GM12878 (cell line): ENCODE data around the gene STPG4. TPM values are rescaled to one million over a fixed set of nuclear protein-coding genes. Genes with fewer than 3 reads are reported as not detected.

Experiments used
- ATAC-seq: fragments of 200-7000 bp; cut with Tn5 transposase; 3 replicates; pipeline ENCODE4 v1.9.1; 2020; ENCODE audit warnings: mild to moderate bottlenecking, moderate library complexity
- BruUV-seq: library from RNA; stranded (reverse); fragments of 400-500 nt; replicated peaks from 2 replicates; lab custom pipeline; 2021; lab: Mats Ljungman, UMichigan
- CTCF ChIA-PET: fragments of 300-600 bp; sonication (Branson Sonifier 250); formaldehyde crosslinking; extraction: SDS; loops from one replicate; lab custom pipeline; 2021; ENCODE audit warnings: inconsistent platforms; lab: Yijun Ruan, JAX
- POLR2A ChIA-PET: fragments of 350-600 bp; formaldehyde crosslinking; extraction: SDS; loops from one replicate; lab custom pipeline; 2021; ENCODE audit warnings: inconsistent platforms; lab: Charles Lee
- RAD21 ChIA-PET: fragments of 300-600 bp; sonication (Branson Sonifier 250); formaldehyde crosslinking; loops from one replicate; lab custom pipeline; 2023; ENCODE audit warnings: antibody characterized with exemption; ENCODE audit not compliant: unreplicated experiment; lab: Charles Lee
- SMC1A ChIA-PET: fragments of 300-600 bp; sonication (Branson Sonifier 250); formaldehyde crosslinking; loops from one replicate; lab custom pipeline; 2023; ENCODE audit not compliant: unreplicated experiment, uncharacterized antibody; lab: Charles Lee
- DNase-seq: peaks from one replicate; pipeline ENCODE4 v3.0.0-alpha.2; 2011; ENCODE audit warnings: low read depth, low spot score
- FAIRE-seq: peaks from 3 replicates; lab custom pipeline; 2011; peaks lifted over from hg19 to GRCh38; lab: Jason Lieb, UNC
- H2AFZ ChIP-seq: 2 replicates; pipeline ENCODE4 v1.6.0; 2011; ENCODE audit warnings: low read depth, low read length, control low read depth; ENCODE audit not compliant: control insufficient read depth
- H3K27ac ChIP-seq: 2 replicates; pipeline ENCODE4 v1.5.1; 2011; ENCODE audit warnings: control low read depth; ENCODE audit not compliant: control insufficient read depth, insufficient read depth
- H3K27me3 ChIP-seq, 2 experiments: replicated peaks in 1 of 2; 2 replicates each; pipeline versions ENCODE4 v1.6.0 to v1.6.1; 2011; ENCODE audit warnings: low read length in 1 of 2; ENCODE audit not compliant: control insufficient read depth in 2 of 2, insufficient read depth in 2 of 2
- H3K36me3 ChIP-seq, 2 experiments: 2 replicates each; pipeline ENCODE4 v1.5.1; 2011; ENCODE audit warnings: low read length in 1 of 2; ENCODE audit not compliant: control insufficient read depth in 2 of 2, insufficient read depth in 2 of 2
- H3K4me1 ChIP-seq: 2 replicates; pipeline ENCODE4 v1.6.1; 2011; ENCODE audit warnings: mild to moderate bottlenecking, low read length, moderate library complexity, mixed read lengths; ENCODE audit not compliant: control insufficient read depth, insufficient read depth
- H3K4me2 ChIP-seq: 2 replicates; pipeline ENCODE4 v1.6.0; 2011; ENCODE audit warnings: control low read depth; ENCODE audit not compliant: control insufficient read depth, insufficient read depth
- H3K4me3 ChIP-seq: fragments of 200-600 bp; sonication (generic); 2 replicates; pipeline ENCODE4 v1.5.1; 2016
- H3K79me2 ChIP-seq: 2 replicates; pipeline ENCODE4 v1.6.0; 2011; ENCODE audit warnings: low read length; ENCODE audit not compliant: control insufficient read depth, insufficient read depth
- H3K9ac ChIP-seq: 2 replicates; pipeline ENCODE4 v1.8.0; 2011; ENCODE audit warnings: low read length, control low read depth, mixed read lengths; ENCODE audit not compliant: control insufficient read depth, insufficient read depth
- H3K9me3 ChIP-seq: replicated peaks from 3 replicates; pipeline ENCODE4 v1.5.1; 2011; ENCODE audit warnings: mild to moderate bottlenecking, low read length; ENCODE audit not compliant: control insufficient read depth, insufficient read depth
- H4K20me1 ChIP-seq: 2 replicates; pipeline ENCODE4 v1.6.0; 2011; ENCODE audit not compliant: control insufficient read depth, insufficient read depth
- BHLHE40 ChIP-seq, 2 experiments: fragments of 450-650 bp in 1 of 2; IDR thresholded peaks; 2 replicates each; pipeline ENCODE4 v1.6.1; 2011 to 2017; ENCODE audit warnings: low read depth in 2 of 2, borderline replicate concordance in 1 of 2, improper control_type of control experiment in 1 of 2, low read length in 1 of 2, mild to moderate bottlenecking in 1 of 2
- ETV6 ChIP-seq, 2 experiments: fragments of 450-650 bp in 1 of 2; IDR thresholded peaks in 1 of 2; conservative IDR thresholded peaks in 1 of 2; 2 replicates each; pipeline ENCODE4 v1.6.1; 2014; ENCODE audit warnings: antibody characterized with exemption in 1 of 2, borderline replicate concordance in 1 of 2, low read depth in 1 of 2, mild to moderate bottlenecking in 1 of 2, moderate library complexity in 1 of 2
- HDAC6 ChIP-seq: fragments of 200-600 bp; sonication (generic); IDR thresholded peaks from one replicate; pipeline ENCODE4 v1.8.0; 2017; ENCODE audit warnings: antibody characterized with exemption; ENCODE audit not compliant: unreplicated experiment
- MLLT1 ChIP-seq: fragments of 450-650 bp; IDR thresholded peaks from 2 replicates; pipeline ENCODE4 v1.6.1; 2016; ENCODE audit warnings: mild to moderate bottlenecking
- NBN ChIP-seq: fragments of 450-650 bp; IDR thresholded peaks from 2 replicates; pipeline ENCODE4 v1.6.1; 2016
- NFIC ChIP-seq: IDR thresholded peaks from 2 replicates; pipeline ENCODE4 v1.6.1; 2012; ENCODE audit warnings: low read depth, mild to moderate bottlenecking, inconsistent platforms, low read length, moderate library complexity
- PAX5 ChIP-seq: IDR thresholded peaks from 2 replicates; pipeline ENCODE4 v1.6.1; 2011; ENCODE audit warnings: low read depth, low read length, borderline replicate concordance
- RB1 ChIP-seq: fragments of 450-650 bp; formaldehyde crosslinking; IDR thresholded peaks from 2 replicates; pipeline ENCODE4 v1.6.1; 2017; ENCODE audit warnings: mild to moderate bottlenecking, borderline replicate concordance
- RELA ChIP-seq: fragments of 450-650 bp; IDR thresholded peaks from 2 replicates; pipeline ENCODE4 v1.8.0; 2014; ENCODE audit warnings: borderline replicate concordance; ENCODE audit not compliant: partially characterized antibody
- RELB ChIP-seq: fragments of 450-650 bp; IDR thresholded peaks from 2 replicates; pipeline ENCODE4 v1.6.1; 2017; ENCODE audit warnings: low read depth, mild to moderate bottlenecking, moderate library complexity
- RUNX3 ChIP-seq: IDR thresholded peaks from 2 replicates; pipeline ENCODE4 v1.6.1; 2012; ENCODE audit warnings: low read length, inconsistent platforms
- SMAD1 ChIP-seq: fragments of 450-650 bp; IDR thresholded peaks from 2 replicates; pipeline ENCODE4 v1.6.1; 2018; ENCODE audit warnings: mild to moderate bottlenecking, low read depth; ENCODE audit not compliant: partially characterized antibody
- STAT1 ChIP-seq: fragments of 450-650 bp; conservative IDR thresholded peaks from 2 replicates; pipeline ENCODE4 v1.6.1; 2014; ENCODE audit warnings: antibody characterized with exemption, mild to moderate bottlenecking
- TAF1 ChIP-seq: IDR thresholded peaks from 2 replicates; pipeline ENCODE4 v1.6.1; 2011; ENCODE audit warnings: mild to moderate bottlenecking, low read depth, low read length, borderline replicate concordance
- USF1 ChIP-seq: IDR thresholded peaks from 2 replicates; pipeline ENCODE4 v1.6.1; 2011; ENCODE audit warnings: borderline replicate concordance, low read depth, mild to moderate bottlenecking, moderate library complexity, mixed read lengths, low read length; ENCODE audit not compliant: insufficient read depth; ENCODE audit errors: extremely low read length
- WGBS: methylation state at CpG from one replicate; pipeline ENCODE4 v1.1.6; 2016; ENCODE audit warnings: low lambda C conversion rate; ENCODE audit not compliant: insufficient replicate concordance, insufficient coverage; ENCODE audit errors: missing lambda C conversion rate; 5-methylcytosine and 5-hydroxymethylcytosine counted together
- in situ Hi-C: fragments of 300-500 bp; cut with MboI; formaldehyde crosslinking; loops from 9 replicates; pipeline ENCODE4 v1.14.3; 2018; ENCODE audit warnings: mixed read lengths
- intact Hi-C: fragments of 100-400 bp; cut with micrococcal nuclease; formaldehyde crosslinking; loops from one replicate; pipeline ENCODE4 v1.14.2; 2022; ENCODE audit not compliant: unreplicated experiment
- polyA plus RNA-seq, 11 experiments: library from polyadenylated mRNA; depleted of rRNA in 4 of 11; unstranded in 6 of 11; stranded (reverse) in 5 of 11; fragments of >200 nt; fragmentation: Nextera tagmentation in 4 of 11; fragmentation: Illumina TruSeq in 1 of 11; extraction: Ambion mirVana in 4 of 11; extraction: Trizol in 1 of 11; gene quantifications; 1 replicate in 1 of 11; 2 replicates in 10 of 11; pipeline versions ENCODE4 v1.2.1 to v1.2.3, GENCODE V29; 2011 to 2016; ENCODE audit warnings: inconsistent platforms in 2 of 11, missing spikeins in 2 of 11, low read depth in 1 of 11
- total RNA-seq, 4 experiments: library from RNA; depleted of rRNA in 3 of 4; stranded (reverse); fragments of >200 nt in 3 of 4; fragmentation: Illumina TruSeq in 1 of 4; extraction: Trizol in 1 of 4; gene quantifications; 2 replicates each; pipeline versions ENCODE4 v1.2.1 to v1.2.3, GENCODE V29; 2013 to 2021
- TF ChIP-seq, protein P1 (sequence below): fragments of 450-650 bp; IDR thresholded peaks from 2 replicates; pipeline ENCODE4 v1.6.1; 2018; ENCODE audit warnings: mild to moderate bottlenecking, low read depth, moderate library complexity; ENCODE audit not compliant: partially characterized antibody
- TF ChIP-seq, protein P2 (sequence below): IDR thresholded peaks from 2 replicates; pipeline ENCODE4 v1.6.1; 2011; ENCODE audit warnings: low read depth, mild to moderate bottlenecking, low read length, moderate library complexity, borderline replicate concordance; ENCODE audit errors: extremely low read depth

Gene STPG4
- total and polyA plus RNA-seq, 10 of the 15 experiments (the other 5 are each of a cell fraction or from before 2014, with no cell fraction given), result 0.10 to 0.29 (median 0.19) TPM; not detected in 3

GRCh38 chr2:47128705-47129104 is 26.4 kb downstream of the STPG4 start:
- in situ Hi-C loops, result no loop called here
- no peaks in the 10 kb centered on the region for H3K27me3 ChIP-seq
- WGBS, result 74% methylated on average over 2 of the region's 2 CpGs
- H3K9me3 ChIP-seq, result no peaks in the 10 kb centered on the region; the same call in 2 of the 3 replicates
- H3K79me2 ChIP-seq, result no peaks in the 10 kb centered on the region
- H3K4me2 ChIP-seq, result no peak overlapping the region
- no peaks in the 10 kb centered on the region for H4K20me1 ChIP-seq
- ChIA-PET SMC1A (interaction anchor here (0.6 to 2.7 kb wide), 5 partner anchors 23 to 734 kb away, joined by 3 to 10 read pairs (median 3); no protein-coding TSS in a partner anchor), POLR2A (no interaction called here), RAD21 (no interaction called here), CTCF (interaction anchor here (2.2 kb wide), 1 partner anchor 194 kb away, joined by 13 read pairs; no protein-coding TSS in a partner anchor)
- no peak overlapping the region for H3K27ac ChIP-seq
- no peak overlapping the region for H2AFZ ChIP-seq
- no peaks in the 10 kb centered on the region for H3K36me3 ChIP-seq
- no peak overlapping the region for H3K9ac ChIP-seq
- DNase-seq, result no peak
- FAIRE-seq, result no peak
- no peaks in the 10 kb centered on the region for H3K4me1 ChIP-seq
- no peak for ATAC-seq
- H3K4me3 ChIP-seq, result no peak overlapping the region
- no TSS peak for BruUV-seq
- intact Hi-C loops, result no loop called here
- TF ChIP-seq HDAC6 (no peak), TAF1 (no peak), NFIC (no peak), ETV6 (conservative IDR thresholded peaks at IDR 0.05 in 1 of 2, IDR thresholded peaks at IDR 0.05 in 1 of 2; ENCODE audit: borderline replicate concordance in 1 of 2, low read depth in 1 of 2) (no peak), SMAD1 (no peak), BHLHE40 (IDR thresholded peaks at IDR 0.05; ENCODE audit: borderline replicate concordance in 1 of 2, low read depth in 2 of 2, low read length in 1 of 2) (no peak), PAX5 (no peak), RUNX3 (no peak), RELB (no peak), USF1 (no peak), STAT1 (no peak), RELA (no peak), MLLT1 (no peak), NBN (no peak), RB1 (no peak)
- TF ChIP-seq, protein P1, sequence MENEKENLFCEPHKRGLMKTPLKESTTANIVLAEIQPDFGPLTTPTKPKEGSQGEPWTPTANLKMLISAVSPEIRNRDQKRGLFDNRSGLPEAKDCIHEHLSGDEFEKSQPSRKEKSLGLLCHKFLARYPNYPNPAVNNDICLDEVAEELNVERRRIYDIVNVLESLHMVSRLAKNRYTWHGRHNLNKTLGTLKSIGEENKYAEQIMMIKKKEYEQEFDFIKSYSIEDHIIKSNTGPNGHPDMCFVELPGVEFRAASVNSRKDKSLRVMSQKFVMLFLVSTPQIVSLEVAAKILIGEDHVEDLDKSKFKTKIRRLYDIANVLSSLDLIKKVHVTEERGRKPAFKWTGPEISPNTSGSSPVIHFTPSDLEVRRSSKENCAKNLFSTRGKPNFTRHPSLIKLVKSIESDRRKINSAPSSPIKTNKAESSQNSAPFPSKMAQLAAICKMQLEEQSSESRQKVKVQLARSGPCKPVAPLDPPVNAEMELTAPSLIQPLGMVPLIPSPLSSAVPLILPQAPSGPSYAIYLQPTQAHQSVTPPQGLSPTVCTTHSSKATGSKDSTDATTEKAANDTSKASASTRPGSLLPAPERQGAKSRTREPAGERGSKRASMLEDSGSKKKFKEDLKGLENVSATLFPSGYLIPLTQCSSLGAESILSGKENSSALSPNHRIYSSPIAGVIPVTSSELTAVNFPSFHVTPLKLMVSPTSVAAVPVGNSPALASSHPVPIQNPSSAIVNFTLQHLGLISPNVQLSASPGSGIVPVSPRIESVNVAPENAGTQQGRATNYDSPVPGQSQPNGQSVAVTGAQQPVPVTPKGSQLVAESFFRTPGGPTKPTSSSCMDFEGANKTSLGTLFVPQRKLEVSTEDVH, result no peak
- TF ChIP-seq, protein P2, sequence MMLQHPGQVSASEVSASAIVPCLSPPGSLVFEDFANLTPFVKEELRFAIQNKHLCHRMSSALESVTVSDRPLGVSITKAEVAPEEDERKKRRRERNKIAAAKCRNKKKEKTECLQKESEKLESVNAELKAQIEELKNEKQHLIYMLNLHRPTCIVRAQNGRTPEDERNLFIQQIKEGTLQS, result no peak
